ENCODE results near the gene PLS1. TPM values are rescaled to one million over a fixed set of nuclear protein-coding genes. Genes with fewer than 3 reads are reported as not detected.

The PLS1 gene
- total RNA-seq, 1 donor from 2014 or later: 14.2 TPM

- DNase-seq (ENCODE audit: low spot score): no peak
- ATAC-seq: no peak
Measured at GRCh38 chr3:142636664-142637063, 40.5 kb downstream of the PLS1 start.

GRCh38 chr3:142638291-142638690, 42.1 kb downstream of the PLS1 start:
- no peak for DNase-seq (ENCODE audit: low spot score)
- ATAC-seq: no peak

GRCh38 chr3:142641504-142641903, 45.3 kb downstream of the PLS1 start:
- DNase-seq (ENCODE audit: low spot score) (no peak), ATAC-seq (no peak)

- DNase-seq (ENCODE audit: low spot score) (no peak), ATAC-seq (no peak)
Measured at GRCh38 chr3:142642956-142643355, 46.8 kb downstream of the PLS1 start.

- ATAC-seq: no peak
Measured at GRCh38 chr3:142644502-142644901, 48.3 kb downstream of the PLS1 start.

GRCh38 chr3:142645236-142645793, 49.1 kb downstream of the PLS1 start:
- ATAC-seq (peak; percentile 64), DNase-seq (ENCODE audit: low spot score) (no peak)

More at GRCh38 chr3:142644502-142644901, 48.3 kb downstream of the PLS1 start:
- DNase-seq (ENCODE audit: low spot score): no peak

- ATAC-seq: no peak
- DNase-seq (ENCODE audit: low spot score): no peak
Measured at GRCh38 chr3:142646020-142646785, 50.0 kb downstream of the PLS1 start.

GRCh38 chr3:142647856-142648255, 51.7 kb downstream of the PLS1 start:
- peak; percentile 36 for ATAC-seq
- DNase-seq (ENCODE audit: low spot score): no peak

- ATAC-seq: no peak
- DNase-seq (ENCODE audit: low spot score): no peak
Measured at GRCh38 chr3:142648950-142649349, 52.8 kb downstream of the PLS1 start.

GRCh38 chr3:142650001-142650693, 54.0 kb downstream of the PLS1 start:
- peak; percentile 80 for ATAC-seq
- DNase-seq (ENCODE audit: low spot score): no peak

GRCh38 chr3:142651711-142652110, 55.5 kb downstream of the PLS1 start:
- DNase-seq (ENCODE audit: low spot score) (no peak), ATAC-seq (no peak)

- DNase-seq (ENCODE audit: low spot score): no peak
- peak; percentile 41 for ATAC-seq
Measured at GRCh38 chr3:142652826-142653292, 56.7 kb downstream of the PLS1 start.

GRCh38 chr3:142656575-142656974, 60.4 kb downstream of the PLS1 start:
- DNase-seq (ENCODE audit: low spot score) (no peak), ATAC-seq (no peak)

- DNase-seq (ENCODE audit: low spot score) (no peak), ATAC-seq (no peak)
Measured at GRCh38 chr3:142657033-142657432, 60.8 kb downstream of the PLS1 start.

- ATAC-seq: no peak
Measured at GRCh38 chr3:142660383-142660782, 64.2 kb downstream of the PLS1 start.

GRCh38 chr3:142660893-142661292, 64.7 kb downstream of the PLS1 start:
- ATAC-seq: no peak
- no peak for DNase-seq (ENCODE audit: low spot score)

More at GRCh38 chr3:142660383-142660782, 64.2 kb downstream of the PLS1 start:
- no peak for DNase-seq (ENCODE audit: low spot score)

GRCh38 chr3:142663865-142664264, 67.7 kb downstream of the PLS1 start:
- DNase-seq (ENCODE audit: low spot score) (no peak), ATAC-seq (peak; percentile 65)

GRCh38 chr3:142664311-142664710, 68.1 kb downstream of the PLS1 start:
- ATAC-seq (peak; percentile 91), DNase-seq (ENCODE audit: low spot score) (no peak)

GRCh38 chr3:142664819-142665218, 68.6 kb downstream of the PLS1 start:
- peak; percentile 55 for ATAC-seq

GRCh38 chr3:142670120-142670519, 73.9 kb downstream of the PLS1 start:
- no peak for DNase-seq (ENCODE audit: low spot score)
- no peak for ATAC-seq

More at GRCh38 chr3:142664819-142665218, 68.6 kb downstream of the PLS1 start:
- DNase-seq (ENCODE audit: low spot score): no peak

- no peak for ATAC-seq
- DNase-seq (ENCODE audit: low spot score): no peak
Measured at GRCh38 chr3:142676151-142676550, 80.0 kb downstream of the PLS1 start.

GRCh38 chr3:142680710-142681109, 84.5 kb downstream of the PLS1 start:
- peak; percentile 95 for ATAC-seq

More at GRCh38 chr3:142680710-142681109, 84.5 kb downstream of the PLS1 start:
- DNase-seq (ENCODE audit: low spot score): no peak
